Epithelial cell of esophagus (primary cell): Measurements from ENCODE around the gene SPTB.
A peak's percentile ranks its signal among the peaks of the same experiment; 100 is the strongest.

Experiments
- DNase-seq: peaks from one replicate; pipeline ENCODE4 v3.0.0; 2010; ENCODE audit warnings: low read depth
- H3K4me3 ChIP-seq: 2 replicates; pipeline ENCODE4 v1.5.1; 2011; ENCODE audit warnings: mild to moderate bottlenecking, low read length, control low read depth
- TF ChIP-seq, protein P1 (sequence below): IDR thresholded peaks from 2 replicates; pipeline ENCODE4 v1.5.1; 2011; ENCODE audit warnings: low read depth, mild to moderate bottlenecking, low read length, control low read depth, inconsistent platforms; ENCODE audit not compliant: insufficient read depth; ENCODE audit errors: missing control alignments

SPTB gene

DNA sequence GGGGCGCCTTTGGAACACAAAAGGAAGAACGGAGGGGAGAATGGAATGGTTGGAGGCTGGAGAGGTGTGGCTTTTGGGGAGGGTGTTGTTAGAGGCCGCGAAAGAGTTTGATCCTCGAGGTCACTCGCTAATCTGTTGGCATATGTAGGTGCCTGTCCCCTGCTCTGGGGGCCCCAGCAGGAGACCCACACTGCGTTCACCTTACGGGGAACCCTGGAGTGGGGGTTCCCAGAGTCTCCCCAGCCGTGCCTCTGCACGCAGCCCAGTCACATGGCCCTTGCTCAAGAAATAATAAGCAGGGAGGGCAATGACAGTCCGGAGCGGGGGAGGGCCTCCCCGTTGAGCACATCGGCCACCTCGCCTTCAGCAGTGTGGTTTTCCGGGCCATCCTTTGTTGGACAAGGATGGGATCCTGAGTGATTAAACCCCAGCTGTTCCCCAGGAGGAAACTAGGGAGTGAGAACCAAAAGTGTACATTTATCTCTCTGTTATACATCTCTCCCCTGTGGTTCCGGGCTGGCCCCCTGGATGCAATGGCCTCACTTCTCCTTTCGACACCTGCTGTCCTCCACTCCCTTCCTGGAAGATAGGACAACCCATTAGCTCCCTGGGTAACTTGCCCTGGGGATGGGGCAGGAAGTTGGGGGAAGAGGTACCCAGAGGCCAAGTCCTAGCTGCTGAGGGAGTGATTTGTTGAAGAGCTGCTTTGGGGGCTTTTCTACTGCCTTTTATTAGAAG is 174.2 kb downstream of the SPTB start:
- no peak for DNase-seq
- peak overlapping the region; percentile 78 for H3K4me3 ChIP-seq

DNA sequence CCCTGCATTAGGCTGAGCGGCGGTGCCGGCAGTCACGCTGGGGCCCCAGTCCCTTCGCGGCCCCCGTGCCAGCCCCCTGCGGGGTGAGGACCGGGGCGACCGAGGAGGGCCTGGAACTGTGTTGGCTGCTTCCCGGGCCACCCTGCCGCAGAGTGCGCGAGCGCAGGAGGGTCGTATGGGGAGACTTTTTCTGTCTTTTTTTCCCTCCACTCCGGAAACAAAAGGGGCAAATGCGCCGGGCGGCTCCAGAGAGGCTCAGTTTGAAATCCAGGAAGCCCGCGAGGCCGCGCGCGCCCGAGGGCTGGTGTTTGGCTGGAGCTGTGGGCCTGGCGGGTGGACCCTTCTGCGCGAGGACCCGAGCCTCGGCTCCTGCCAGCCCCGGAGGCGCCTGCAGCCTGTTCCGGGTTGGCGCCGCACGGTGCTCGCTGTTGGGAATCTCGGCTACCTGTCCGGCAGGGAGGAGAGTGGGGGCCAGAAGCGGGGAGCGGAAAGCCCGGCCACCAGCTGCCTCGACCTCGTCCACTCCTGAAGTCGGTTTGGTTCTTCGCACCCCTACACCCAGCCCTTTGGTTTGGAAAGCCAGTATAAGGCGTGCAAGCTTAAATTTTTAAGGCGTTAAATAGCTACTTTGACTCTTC is 174.8 kb downstream of the SPTB start:
- H3K4me3 ChIP-seq, result peak overlapping the region; percentile 78
- TF ChIP-seq, protein P1, sequence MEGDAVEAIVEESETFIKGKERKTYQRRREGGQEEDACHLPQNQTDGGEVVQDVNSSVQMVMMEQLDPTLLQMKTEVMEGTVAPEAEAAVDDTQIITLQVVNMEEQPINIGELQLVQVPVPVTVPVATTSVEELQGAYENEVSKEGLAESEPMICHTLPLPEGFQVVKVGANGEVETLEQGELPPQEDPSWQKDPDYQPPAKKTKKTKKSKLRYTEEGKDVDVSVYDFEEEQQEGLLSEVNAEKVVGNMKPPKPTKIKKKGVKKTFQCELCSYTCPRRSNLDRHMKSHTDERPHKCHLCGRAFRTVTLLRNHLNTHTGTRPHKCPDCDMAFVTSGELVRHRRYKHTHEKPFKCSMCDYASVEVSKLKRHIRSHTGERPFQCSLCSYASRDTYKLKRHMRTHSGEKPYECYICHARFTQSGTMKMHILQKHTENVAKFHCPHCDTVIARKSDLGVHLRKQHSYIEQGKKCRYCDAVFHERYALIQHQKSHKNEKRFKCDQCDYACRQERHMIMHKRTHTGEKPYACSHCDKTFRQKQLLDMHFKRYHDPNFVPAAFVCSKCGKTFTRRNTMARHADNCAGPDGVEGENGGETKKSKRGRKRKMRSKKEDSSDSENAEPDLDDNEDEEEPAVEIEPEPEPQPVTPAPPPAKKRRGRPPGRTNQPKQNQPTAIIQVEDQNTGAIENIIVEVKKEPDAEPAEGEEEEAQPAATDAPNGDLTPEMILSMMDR, result no peak
- no peak for DNase-seq

More for the DNA sequence above, 174.2 kb downstream of the SPTB start:
- TF ChIP-seq, protein P1, result no peak

DNA sequence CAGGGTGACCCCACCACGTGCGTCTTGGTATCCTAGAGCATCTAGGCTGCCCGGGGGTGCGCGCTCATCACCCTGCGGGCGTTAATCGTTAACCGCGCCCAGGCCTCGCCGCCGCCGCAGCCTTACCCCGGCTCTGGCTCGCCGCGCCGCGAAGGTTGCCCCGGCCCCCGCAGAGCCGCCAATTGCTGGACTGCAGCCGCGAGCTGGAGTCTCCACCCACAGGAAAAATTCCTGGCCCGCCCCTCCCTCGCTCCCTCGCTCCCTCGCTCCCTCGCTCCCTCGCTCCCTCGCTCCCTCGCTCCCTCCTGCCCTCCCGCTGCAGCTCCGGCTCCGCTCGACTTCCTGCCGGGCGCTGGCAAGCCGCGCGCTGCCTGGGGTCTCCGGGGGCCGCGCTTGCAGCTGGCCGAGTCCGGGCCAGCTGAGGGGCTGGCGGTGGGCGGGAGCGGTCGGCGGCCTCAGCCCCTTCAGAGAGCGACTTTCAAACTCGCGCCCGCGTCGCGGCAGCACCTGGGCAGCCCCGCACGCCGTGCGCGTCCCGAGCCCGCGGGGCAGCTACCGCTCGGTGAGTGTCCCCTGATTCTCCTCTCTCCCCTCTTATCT is 175.5 kb downstream of the SPTB start, which contains the start of gene PLEKHG3:
Gene PLEKHG3 (plus strand): TSS at position 282 of the 600 bp plus-strand sequence. CDS start 23,208 bp downstream, outside the sequence.
- DNase-seq, result peak; percentile 87
- TF ChIP-seq, protein P1, result no peak
- H3K4me3 ChIP-seq, result peak within 1 kb of the TSS; percentile 78

DNA sequence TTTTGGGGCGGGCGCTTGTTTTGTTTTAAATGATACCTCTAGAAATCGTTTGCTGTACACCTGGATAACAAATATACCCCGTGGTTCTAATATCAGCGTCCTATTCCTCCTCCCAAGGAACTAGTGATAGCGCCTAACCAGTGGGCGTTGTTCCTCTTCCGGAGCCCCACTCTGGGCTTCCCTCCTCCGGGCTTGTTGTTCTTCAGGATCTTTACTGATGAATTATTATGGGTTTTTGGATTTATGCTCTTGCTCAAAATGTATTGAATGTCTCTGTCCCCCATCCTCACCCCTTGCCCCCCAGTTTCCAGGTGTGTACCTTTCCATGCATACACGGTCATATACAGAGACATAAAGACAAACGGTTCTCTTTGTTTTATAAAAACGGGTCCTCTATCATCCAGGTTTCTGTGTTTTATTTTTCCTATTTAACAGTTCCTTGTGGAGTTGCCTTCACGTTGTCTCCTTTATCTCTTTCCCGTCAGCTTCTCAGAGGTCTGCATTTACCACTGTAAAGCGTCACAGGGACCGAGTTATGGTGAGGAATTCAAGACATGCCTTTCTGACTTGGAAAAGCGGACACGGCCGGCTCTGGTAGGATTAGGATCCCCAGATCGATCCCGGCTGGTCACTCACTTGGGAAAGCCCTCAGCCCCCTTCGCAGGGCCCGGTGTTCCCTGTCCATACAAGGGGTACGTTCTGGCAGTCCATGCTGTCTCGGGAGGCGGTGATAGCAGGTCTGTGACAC is 176.1 kb downstream of the SPTB start:
- DNase-seq, result no peak
- TF ChIP-seq, protein P1, result no peak
- H3K4me3 ChIP-seq, result peak overlapping the region; percentile 78

DNA sequence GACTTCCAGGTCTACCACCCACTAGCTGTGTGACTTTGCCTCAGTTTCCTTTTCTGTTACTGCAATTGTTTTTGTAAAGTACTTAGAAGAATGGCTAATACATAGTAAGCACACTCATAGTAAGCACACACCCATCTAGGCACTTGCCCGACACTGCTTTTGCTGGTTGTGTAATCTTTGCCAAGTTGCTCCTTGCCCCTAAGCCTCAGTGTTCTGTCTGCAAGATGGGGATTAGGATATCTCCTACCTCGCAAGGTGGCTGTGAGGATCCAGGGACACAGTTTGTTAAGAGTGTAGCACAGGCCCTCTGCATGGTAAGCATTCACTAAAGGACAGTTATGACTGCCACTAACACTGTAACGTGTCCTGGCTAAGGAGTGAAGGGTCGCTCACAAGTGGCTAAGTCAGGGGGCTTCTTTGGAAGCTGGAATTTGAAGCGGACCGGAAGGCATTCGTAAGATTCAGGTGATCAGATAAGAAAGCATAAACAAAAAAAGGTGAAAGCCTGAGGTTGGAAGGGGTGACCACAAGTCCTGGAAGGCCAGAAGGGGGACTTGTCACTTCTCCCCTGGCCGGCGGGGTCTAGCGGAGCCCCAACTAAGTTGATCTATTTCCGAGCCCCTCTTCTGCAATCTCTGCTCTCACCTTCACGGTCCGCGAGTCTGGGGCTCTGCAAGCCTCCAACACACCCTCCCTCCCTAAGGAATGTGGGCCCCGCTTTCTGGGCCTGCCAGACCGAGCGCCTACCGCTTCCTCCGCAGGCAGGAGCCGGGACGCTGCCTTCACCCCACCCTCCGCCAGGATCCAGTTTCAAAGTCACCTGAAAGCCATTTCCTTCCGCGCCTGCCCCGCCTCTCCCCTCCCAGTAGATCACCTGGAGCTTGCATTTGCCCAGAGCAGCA is 177.0 kb downstream of the SPTB start:
- DNase-seq, result peak; percentile 85
- peak overlapping the region; percentile 78 for H3K4me3 ChIP-seq
- TF ChIP-seq, protein P1, result no peak

DNA sequence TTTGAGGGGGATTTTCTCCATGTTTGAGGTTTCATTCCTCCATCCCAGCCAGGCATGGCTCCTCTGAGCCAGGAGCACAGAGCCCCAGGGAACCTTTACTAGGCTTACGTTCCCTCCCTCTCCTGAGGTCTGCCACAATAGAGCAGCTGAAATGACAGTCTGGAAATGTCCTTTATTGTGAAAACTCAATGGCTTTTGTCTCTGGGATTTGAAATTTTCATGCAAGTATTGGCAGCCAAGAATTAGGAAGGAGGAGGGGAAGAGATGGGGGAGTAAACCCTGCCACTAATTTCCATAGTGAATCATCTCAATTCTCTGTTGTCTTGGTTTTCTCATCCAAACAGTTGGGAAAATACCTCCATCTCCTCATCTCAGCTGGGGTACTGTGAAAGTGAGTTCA is 178.0 kb downstream of the SPTB start:
- DNase-seq, result no peak
- TF ChIP-seq, protein P1, result no peak
- no peak overlapping the region for H3K4me3 ChIP-seq
